H1 (cell line): ENCODE measurements around the gene PMM1. TPM values are rescaled to one million over a fixed set of nuclear protein-coding genes. Genes with fewer than 3 reads are reported as not detected.

ENCODE experiments used
- CTCF ChIA-PET: fragments of 300-600 bp; sonication (Branson Sonifier 250); formaldehyde crosslinking; loops from one replicate; lab custom pipeline; 2021; ENCODE audit not compliant: partially characterized antibody; lab: Charles Lee
- POLR2A ChIA-PET: fragments of 300-600 bp; sonication (Branson Sonifier 250); formaldehyde crosslinking; loops from one replicate; lab custom pipeline; 2021; ENCODE audit warnings: inconsistent platforms; ENCODE audit not compliant: partially characterized antibody; lab: Charles Lee
- DNase-seq, 2 experiments: peaks; one replicate each; pipeline versions ENCODE4 v3.0.0 to v3.0.0-alpha.2; 2010 to 2022; ENCODE audit warnings: low spot score in 2 of 2, low read depth in 1 of 2, mixed read lengths in 1 of 2
- FAIRE-seq: peaks from 2 replicates; lab custom pipeline; 2011; peaks lifted over from hg19 to GRCh38; lab: Jason Lieb, UNC
- H2AFZ ChIP-seq: 2 replicates; pipeline ENCODE4 v1.8.1; 2012; ENCODE audit warnings: low read length, inconsistent platforms
- H2AK5ac ChIP-seq: 2 replicates; pipeline ENCODE4 v1.6.1; 2013; ENCODE audit warnings: low read depth, low read length
- H2BK120ac ChIP-seq: replicated peaks from 2 replicates; pipeline ENCODE3; 2013; ENCODE audit warnings: low read depth, low read length, inconsistent platforms
- H2BK12ac ChIP-seq: 2 replicates; pipeline ENCODE4 v1.6.1; 2013; ENCODE audit warnings: low read depth, low read length
- H2BK15ac ChIP-seq: 2 replicates; pipeline ENCODE4 v1.6.1; 2013; ENCODE audit warnings: low read length
- H2BK20ac ChIP-seq: 2 replicates; pipeline ENCODE4 v1.6.1; 2013; ENCODE audit warnings: low read length
- H2BK5ac ChIP-seq: 2 replicates; pipeline ENCODE4 v1.6.1; 2013; ENCODE audit warnings: low read depth, low read length
- H3K14ac ChIP-seq: 2 replicates; pipeline ENCODE4 v1.6.1; 2013; ENCODE audit warnings: inconsistent platforms; ENCODE audit not compliant: insufficient read length
- H3K18ac ChIP-seq: 2 replicates; pipeline ENCODE4 v1.6.1; 2013; ENCODE audit warnings: low read length; ENCODE audit errors: extremely low read depth
- H3K23ac ChIP-seq: 2 replicates; pipeline ENCODE4 v1.6.1; 2013; ENCODE audit warnings: inconsistent platforms; ENCODE audit not compliant: insufficient read length
- H3K23me2 ChIP-seq: 2 replicates; pipeline ENCODE4 v1.6.1; 2013; ENCODE audit warnings: low read depth, low read length
- H3K27ac ChIP-seq: 2 replicates; pipeline ENCODE4 v1.6.1; 2011; ENCODE audit warnings: low read depth, low read length, inconsistent platforms
- H3K27me3 ChIP-seq, 4 experiments: replicated peaks in 1 of 4; 1 replicate in 1 of 4; 2 replicates in 3 of 4; pipeline versions ENCODE4 v1.6.1 to v1.8.1; 2011 to 2013; ENCODE audit warnings: low read length in 3 of 4, mild to moderate bottlenecking in 3 of 4, inconsistent platforms in 2 of 4, mixed read lengths in 2 of 4, moderate library complexity in 1 of 4; ENCODE audit not compliant: control insufficient read depth in 3 of 4, insufficient read depth in 3 of 4; ENCODE audit errors: extremely low read depth in 1 of 4
- H3K36me3 ChIP-seq, 4 experiments: 2 replicates each; pipeline versions ENCODE4 v1.6.1 to v1.8.1; 2011 to 2013; ENCODE audit warnings: mild to moderate bottlenecking in 4 of 4, low read length in 3 of 4, moderate library complexity in 2 of 4, control low read depth in 1 of 4, inconsistent platforms in 1 of 4; ENCODE audit not compliant: insufficient read depth in 4 of 4, control insufficient read depth in 2 of 4
- H3K4ac ChIP-seq: replicated peaks from 2 replicates; pipeline ENCODE3; 2013; ENCODE audit warnings: low read length, low read depth, mixed read lengths, inconsistent platforms; ENCODE audit not compliant: insufficient read length
- H3K4me1 ChIP-seq, 4 experiments: replicated peaks in 1 of 4; 1 replicate in 1 of 4; 2 replicates in 3 of 4; pipeline versions ENCODE4 v1.6.1 to v1.8.1; 2011 to 2013; ENCODE audit warnings: low read length in 3 of 4, inconsistent platforms in 2 of 4, mixed read lengths in 1 of 4; ENCODE audit not compliant: insufficient read depth in 4 of 4, control insufficient read depth in 3 of 4
- H3K4me2 ChIP-seq, 2 experiments: 2 replicates each; pipeline versions ENCODE4 v1.6.1 to v1.8.1; 2011 to 2013; ENCODE audit warnings: low read depth in 2 of 2, low read length in 2 of 2, control low read depth in 1 of 2, inconsistent platforms in 1 of 2, mild to moderate bottlenecking in 1 of 2; ENCODE audit not compliant: insufficient read depth in 1 of 2
- H3K4me3 ChIP-seq, 4 experiments: fragments of 200-600, 300-600 bp in 1 of 4; sonication (generic), shearing (Covaris generic), sonication (Bioruptor Twin) in 1 of 4; 2 replicates each; pipeline versions ENCODE4 v1.5.1 to v1.8.1; 2011 to 2016; ENCODE audit warnings: low read length in 4 of 4, low read depth in 3 of 4, control low read depth in 2 of 4, inconsistent platforms in 2 of 4, mild to moderate bottlenecking in 2 of 4, mixed read lengths in 1 of 4, moderate library complexity in 1 of 4; ENCODE audit not compliant: insufficient read depth in 2 of 4; ENCODE audit errors: extremely low read depth in 1 of 4
- H3K56ac ChIP-seq: replicated peaks from 2 replicates; pipeline ENCODE3; 2013; ENCODE audit warnings: low read depth, mild to moderate bottlenecking, mixed read lengths, low read length, inconsistent platforms; ENCODE audit not compliant: insufficient read length
- H3K79me1 ChIP-seq: 2 replicates; pipeline ENCODE4 v1.6.1; 2013; ENCODE audit warnings: low read depth, low read length, control low read depth
- H3K79me2 ChIP-seq, 2 experiments: 2 replicates each; pipeline versions ENCODE4 v1.6.1 to v1.8.1; 2012 to 2013; ENCODE audit warnings: low read length in 2 of 2, mild to moderate bottlenecking in 2 of 2, inconsistent platforms in 1 of 2; ENCODE audit not compliant: insufficient read depth in 2 of 2, control insufficient read depth in 1 of 2
- H3K9ac ChIP-seq, 4 experiments: replicated peaks in 1 of 4; 1 replicate in 1 of 4; 2 replicates in 3 of 4; pipeline versions ENCODE4 v1.6.1 to v1.8.1; 2011 to 2013; ENCODE audit warnings: low read depth in 3 of 4, low read length in 3 of 4, control low read depth in 2 of 4, mild to moderate bottlenecking in 2 of 4, moderate library complexity in 2 of 4, inconsistent platforms in 1 of 4; ENCODE audit errors: extremely low read depth in 1 of 4
- H3K9me3 ChIP-seq, 2 experiments: 2 replicates each; pipeline versions ENCODE4 v1.6.1 to v1.8.1; 2012 to 2013; ENCODE audit warnings: mild to moderate bottlenecking in 2 of 2, moderate library complexity in 2 of 2, control low read depth in 1 of 2, inconsistent platforms in 1 of 2, low read depth in 1 of 2, low read length in 1 of 2, mixed read lengths in 1 of 2; ENCODE audit not compliant: insufficient read depth in 2 of 2
- H4K20me1 ChIP-seq, 2 experiments: replicated peaks in 1 of 2; 2 replicates each; pipeline versions ENCODE3 to v1.8.1; 2011 to 2013; ENCODE audit warnings: inconsistent platforms in 2 of 2, low read length in 2 of 2, mild to moderate bottlenecking in 1 of 2; ENCODE audit not compliant: insufficient read depth in 2 of 2, control insufficient read depth in 1 of 2
- H4K5ac ChIP-seq: 2 replicates; pipeline ENCODE4 v1.6.1; 2013; ENCODE audit warnings: low read length, low read depth, mixed read lengths, inconsistent platforms; ENCODE audit not compliant: insufficient read length
- H4K8ac ChIP-seq: 2 replicates; pipeline ENCODE4 v1.8.0; 2013; ENCODE audit warnings: mild to moderate bottlenecking, moderate library complexity, low read length, inconsistent platforms; ENCODE audit not compliant: insufficient read depth; ENCODE audit errors: extremely low read depth
- H4K91ac ChIP-seq: replicated peaks from 2 replicates; pipeline ENCODE3; 2013; ENCODE audit warnings: low read length, mixed read lengths, inconsistent platforms; ENCODE audit not compliant: insufficient read length
- CREB1 ChIP-seq: IDR thresholded peaks from 2 replicates; pipeline ENCODE4 v1.6.1; 2012; ENCODE audit warnings: inconsistent platforms
- CTCF ChIP-seq, 3 experiments: IDR thresholded peaks; 1 replicate in 2 of 3; 2 replicates in 1 of 3; pipeline versions ENCODE4 v1.5.1 to v1.6.1; 2011; ENCODE audit warnings: low read length in 3 of 3, mild to moderate bottlenecking in 3 of 3, inconsistent platforms in 2 of 3, low read depth in 1 of 3, moderate library complexity in 1 of 3; ENCODE audit not compliant: insufficient read depth in 1 of 3; ENCODE audit errors: control extremely low read depth in 1 of 3
- E2F6 ChIP-seq: IDR thresholded peaks from 2 replicates; pipeline ENCODE4 v1.6.1; 2012; ENCODE audit warnings: inconsistent platforms
- EGR1 ChIP-seq: IDR thresholded peaks from 2 replicates; pipeline ENCODE4 v1.6.1; 2011; ENCODE audit warnings: low read depth, low read length, borderline replicate concordance
- JUN ChIP-seq: IDR thresholded peaks from 2 replicates; pipeline ENCODE4 v1.6.1; 2011; ENCODE audit warnings: low read depth, mild to moderate bottlenecking, improper control_type of control experiment, low read length
- JUND ChIP-seq: IDR thresholded peaks from 2 replicates; pipeline ENCODE4 v1.6.1; 2011; ENCODE audit warnings: mild to moderate bottlenecking, improper control_type of control experiment, low read length
- KDM1A ChIP-seq: fragments of 200-600, 300-600 bp; sonication (generic); IDR thresholded peaks from 2 replicates; pipeline ENCODE4 v1.7.1; 2016; ENCODE audit warnings: mild to moderate bottlenecking, low read length, borderline replicate concordance
- MAFK ChIP-seq: IDR thresholded peaks from 2 replicates; pipeline ENCODE4 v1.6.1; 2012; ENCODE audit warnings: low read depth, mild to moderate bottlenecking, improper control_type of control experiment, low read length
- POLR2A ChIP-seq, 2 experiments: IDR thresholded peaks; 1 replicate in 1 of 2; 2 replicates in 1 of 2; pipeline ENCODE4 v1.6.1; 2011; ENCODE audit warnings: low read depth in 2 of 2, low read length in 2 of 2, mild to moderate bottlenecking in 2 of 2; ENCODE audit errors: control extremely low read depth in 1 of 2
- POU5F1 ChIP-seq: IDR thresholded peaks from 2 replicates; pipeline ENCODE4 v1.6.1; 2011; ENCODE audit warnings: low read depth, mild to moderate bottlenecking, low read length, moderate library complexity
- SIX5 ChIP-seq: IDR thresholded peaks from 2 replicates; pipeline ENCODE4 v1.6.1; 2011; ENCODE audit warnings: mild to moderate bottlenecking, low read depth, low read length
- WGBS, 2 experiments: shearing (Covaris generic) in 1 of 2; methylation state at CpG; one replicate each; pipeline versions ENCODE4 v1.1.6 to v1.1.7; 2013 to 2015; ENCODE audit warnings: low lambda C conversion rate in 2 of 2, mixed read lengths in 2 of 2, inconsistent platforms in 1 of 2, low coverage in 1 of 2, missing lambda C conversion rate in 1 of 2; ENCODE audit not compliant: insufficient replicate concordance in 2 of 2, insufficient coverage in 1 of 2, insufficient read length in 1 of 2; ENCODE audit errors: extremely low coverage in 1 of 2, missing lambda C conversion rate in 1 of 2; 5-methylcytosine and 5-hydroxymethylcytosine counted together
- polyA plus RNA-seq, 7 experiments: library from polyadenylated mRNA; depleted of rRNA in 3 of 7; stranded (reverse) in 5 of 7; unstranded in 2 of 7; fragments of >200 nt in 5 of 7; fragments of 200-250 nt in 2 of 7; gene quantifications; 1 replicate in 5 of 7; 2 replicates in 1 of 7; 4 replicates in 1 of 7; pipeline versions ENCODE4 v1.2.1 to v1.2.3, GENCODE V29; 2011 to 2013; ENCODE audit warnings: missing spikeins in 2 of 7, mixed read lengths in 2 of 7
- total RNA-seq: library from RNA; stranded (reverse); fragmentation: NEBNext Ultra II Directional; extraction: Animal tissue kit (Norgen Biotek cat#: 25700); gene quantifications from 2 replicates; pipeline ENCODE4 v1.2.1, GENCODE V29; 2021

PMM1 gene
- total and polyA plus RNA-seq, 2 of the 8 experiments (the other 6 are each of a cell fraction or from before 2014, with no cell fraction given), result 11.3 to 20.0 TPM

- DNase-seq (no peak), FAIRE-seq (no peak)
- Histone ChIP-seq H3K9me3 (peaks cover 0 to 3% of the 10 kb centered on the region in 2 experiments; a peak in 1 of 4 replicates), H3K23me2 (no peaks in the 10 kb centered on the region), H2AK5ac (no peak overlapping the region), H2BK120ac (no peak overlapping the region), H2BK12ac (no peak overlapping the region), H3K27me3 (no peaks in the 10 kb centered on the region), H3K9ac (no peak overlapping the region), H3K36me3 (peaks cover 2 to 9% (median 5%) of the 10 kb centered on the region in 4 experiments; a peak in 5 of 8 replicates), H3K4ac (no peak overlapping the region), H3K27ac (no peak overlapping the region), H4K20me1 (peaks cover 3 to 6% of the 10 kb centered on the region in 2 experiments), H4K91ac (no peak overlapping the region), H4K8ac (no peak overlapping the region), H3K23ac (no peak overlapping the region), H3K4me1 (0 out of 7 replicates have a peak, but pooled peaks cover 0 to 2% (median 0%) of the 10 kb centered on the region in 4 experiments), H3K56ac (no peak overlapping the region), H2BK15ac (no peak overlapping the region), H2BK5ac (no peak overlapping the region), H4K5ac (no peak overlapping the region), H2AFZ (no peak overlapping the region), H3K79me1 (no peaks in the 10 kb centered on the region), H2BK20ac (no peak overlapping the region), H3K4me3 (no peak overlapping the region), H3K18ac (no peak overlapping the region), H3K14ac (no peak overlapping the region), H3K79me2 (no peaks in the 10 kb centered on the region), H3K4me2 (no peak overlapping the region)
- 90% methylated on average over 2 of the region's 2 CpGs; no CpG with 5 or more reads in 1 of the 2 experiments for WGBS, 2 experiments
- CTCF ChIA-PET, result interaction anchor here (0.5 to 7.4 kb wide), 40 partner anchors 8 to 284 kb away, joined by 3 to 164 read pairs (median 6); partner anchors contain the start of genes CSDC2, PMM1 and POLR3H
- POLR2A ChIA-PET, result interaction anchor here (0.7 to 3.2 kb wide), 14 partner anchors 8 to 65 kb away, joined by 3 to 25 read pairs (median 4); partner anchors contain the start of genes CSDC2, DESI1, PMM1 and XRCC6
- TF ChIP-seq MAFK (no peak), E2F6 (no peak), SIX5 (no peak), CTCF (IDR thresholded peaks at IDR 0.05; ENCODE audit: control extremely low read depth in 1 of 3, insufficient read depth in 1 of 3, low read depth in 1 of 3, low read length in 3 of 3) (no peak), JUN (no peak), POU5F1 (no peak), EGR1 (no peak), KDM1A (no peak), JUND (no peak), POLR2A (IDR thresholded peaks at IDR 0.05; ENCODE audit: control extremely low read depth in 1 of 2, low read depth in 2 of 2, low read length in 2 of 2) (no peak), CREB1 (no peak)
Observed at GRCh38 chr22:41597635-41597953, 8.0 kb upstream of the PMM1 start.
